ENCODE results near the gene XRCC4.
"Not testable (repeated sequence)": the region's sequence is repeated elsewhere in the genome, so short reads cannot be mapped to it uniquely, and the experiment has no call there.

The XRCC4 gene

DNA sequence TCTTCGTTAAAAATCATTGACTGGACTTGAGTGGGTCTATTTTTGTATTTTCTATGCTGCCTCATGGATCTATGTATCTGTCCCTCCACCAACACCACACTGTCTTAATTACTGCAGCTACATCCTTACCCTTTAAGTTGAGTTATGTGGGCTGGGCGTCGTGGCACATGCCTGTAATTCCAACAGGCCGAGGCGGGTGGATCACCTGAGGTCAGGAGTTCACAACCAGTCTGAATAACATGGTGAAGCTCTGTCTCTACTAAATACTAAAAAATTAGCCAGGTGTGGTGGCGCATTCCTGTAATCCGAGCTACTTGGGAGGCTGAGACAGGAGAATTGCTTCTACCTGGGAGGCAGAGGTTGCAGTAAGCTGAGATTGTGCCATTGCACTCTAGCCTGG is 48.2 kb downstream of the XRCC4 start:
- no peak for DNase-seq

DNA sequence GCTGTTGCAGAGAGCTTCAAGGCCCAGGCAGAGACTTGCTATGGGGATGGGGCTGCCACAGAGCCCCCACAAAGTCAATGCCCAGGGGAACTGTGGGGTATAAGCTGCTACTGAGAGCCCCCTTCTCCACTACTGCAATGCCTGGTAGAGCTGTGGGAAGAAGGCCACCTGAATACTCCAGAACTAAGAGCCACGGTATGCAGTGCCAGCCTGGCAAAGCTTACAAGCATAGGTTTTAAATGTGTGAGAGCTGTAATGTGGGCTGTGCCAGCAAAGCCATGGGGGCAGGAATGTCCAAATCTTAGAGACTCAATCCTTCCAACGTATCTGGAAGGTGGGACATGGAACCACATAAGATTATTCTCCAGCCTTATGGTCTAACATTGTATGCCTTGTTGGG is 49.2 kb downstream of the XRCC4 start:
- no peak for DNase-seq

DNA sequence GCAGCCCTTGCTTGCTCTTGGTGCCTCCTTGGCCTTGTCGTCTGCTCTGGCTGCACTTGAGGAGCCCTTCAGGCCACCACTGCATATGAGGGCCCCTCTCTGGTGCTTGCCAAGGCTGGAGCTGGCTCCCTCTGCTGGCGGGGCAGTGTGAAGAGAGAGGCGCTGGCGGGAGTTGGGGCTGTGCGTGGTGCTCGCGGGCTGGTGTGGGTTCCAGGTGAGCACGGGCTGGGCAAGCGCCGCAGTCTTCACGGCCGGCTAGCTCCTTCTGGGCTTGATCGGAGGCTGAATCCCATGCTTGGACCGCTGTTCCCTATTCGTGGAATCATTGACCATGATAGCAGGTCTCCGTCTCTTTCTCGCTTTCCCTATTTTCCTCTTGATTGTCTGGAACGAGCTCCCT is 56.5 kb downstream of the XRCC4 start:
- no peak for DNase-seq

DNA sequence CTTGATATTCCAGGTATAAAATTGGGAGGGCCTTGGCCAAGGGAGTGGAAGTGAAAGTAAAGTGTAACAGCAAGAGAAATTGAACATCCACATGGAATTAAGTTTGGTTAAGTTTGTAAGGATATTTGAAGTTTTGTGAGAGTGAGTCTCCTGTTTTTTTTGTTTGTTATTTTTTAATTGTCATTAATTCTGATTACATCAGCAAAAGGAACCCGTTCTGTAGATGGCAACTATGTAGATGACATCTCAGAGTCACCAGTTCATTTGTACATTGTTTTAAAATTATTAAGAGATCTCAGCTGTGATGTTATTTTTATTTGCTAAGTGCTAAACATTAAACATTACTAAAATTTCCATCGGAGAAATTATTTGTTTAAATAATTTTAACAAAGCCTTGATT is 65.2 kb downstream of the XRCC4 start:
- DNase-seq: no peak

DNA sequence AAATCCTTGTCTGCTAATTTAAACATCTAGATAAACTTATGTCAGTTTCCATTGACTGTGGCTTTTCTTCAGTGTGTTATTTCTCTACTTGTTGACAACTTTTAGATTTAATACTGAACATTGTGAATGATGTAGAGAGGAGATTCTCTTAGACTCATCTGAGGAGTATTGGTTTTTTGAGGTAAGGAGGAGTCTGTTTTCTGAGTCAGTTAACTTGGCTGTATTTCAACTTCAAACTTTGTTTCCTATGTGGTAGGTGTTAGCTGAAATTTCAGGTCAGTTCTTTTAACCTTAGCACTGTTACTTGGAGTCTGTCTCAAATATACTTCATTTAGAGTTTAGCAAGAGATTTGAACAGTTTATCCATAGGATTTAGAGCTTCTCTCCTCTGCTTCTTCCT is 67.9 kb downstream of the XRCC4 start:
- no peak for DNase-seq

DNA sequence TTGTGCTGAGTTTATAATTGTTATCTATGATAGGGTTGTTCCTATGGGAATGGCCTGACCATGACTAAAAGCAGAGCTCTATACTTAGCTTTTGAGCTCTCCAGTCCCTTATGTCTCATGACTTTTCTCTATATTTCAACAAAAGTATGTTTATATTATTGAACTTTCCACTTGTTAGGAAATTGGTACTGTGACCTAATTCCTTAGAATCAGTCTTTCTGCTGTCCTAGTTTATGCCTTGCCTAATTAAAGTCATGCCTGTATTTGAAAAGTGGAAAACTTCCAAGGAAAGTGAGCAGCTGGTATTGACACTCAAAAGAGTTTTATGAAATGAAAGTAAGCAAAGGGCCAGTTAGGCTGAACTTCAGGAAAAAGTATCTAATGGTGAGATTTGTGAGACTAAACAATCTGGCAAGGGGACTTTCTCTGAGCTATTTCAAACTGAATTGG is 68.6 kb downstream of the XRCC4 start:
- no peak for DNase-seq

DNA sequence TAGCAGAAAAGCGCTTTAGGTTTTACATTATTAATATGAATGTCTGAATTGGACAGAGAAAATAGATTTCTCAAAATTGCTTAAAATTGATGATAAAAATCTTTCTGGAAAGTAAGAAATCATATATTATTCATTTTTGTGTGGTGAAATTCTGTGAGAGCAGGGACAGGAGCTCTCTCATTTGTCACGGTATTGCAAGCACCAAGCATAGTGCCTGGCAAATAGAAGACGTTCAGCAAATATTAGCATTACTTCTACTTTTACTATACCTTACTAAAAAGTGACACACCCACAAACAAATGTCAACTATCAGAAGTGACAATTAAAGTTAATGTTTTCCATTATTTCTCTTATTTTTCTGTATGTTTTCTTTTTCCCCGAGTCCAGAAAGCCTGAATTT is 69.1 kb downstream of the XRCC4 start:
- no peak for DNase-seq

DNA sequence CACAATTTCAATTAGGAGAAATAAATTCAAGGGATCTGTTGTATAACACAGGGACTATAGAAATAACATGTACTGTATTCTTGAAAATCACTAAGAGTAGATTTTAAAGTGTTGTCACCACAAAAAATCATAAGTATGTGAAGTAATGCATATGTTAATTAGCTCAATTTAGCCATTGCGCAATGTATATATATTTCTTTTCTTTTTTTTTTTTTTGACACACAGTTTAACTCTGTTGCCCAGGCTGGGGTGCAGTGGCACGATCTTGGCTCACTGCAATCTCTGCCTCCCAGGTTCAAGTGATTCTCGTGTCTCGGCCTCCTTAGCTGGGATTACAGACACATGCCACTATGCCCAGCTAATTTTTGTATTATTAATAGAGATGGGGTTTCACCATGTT is 70.2 kb downstream of the XRCC4 start:
- DNase-seq: no peak

DNA sequence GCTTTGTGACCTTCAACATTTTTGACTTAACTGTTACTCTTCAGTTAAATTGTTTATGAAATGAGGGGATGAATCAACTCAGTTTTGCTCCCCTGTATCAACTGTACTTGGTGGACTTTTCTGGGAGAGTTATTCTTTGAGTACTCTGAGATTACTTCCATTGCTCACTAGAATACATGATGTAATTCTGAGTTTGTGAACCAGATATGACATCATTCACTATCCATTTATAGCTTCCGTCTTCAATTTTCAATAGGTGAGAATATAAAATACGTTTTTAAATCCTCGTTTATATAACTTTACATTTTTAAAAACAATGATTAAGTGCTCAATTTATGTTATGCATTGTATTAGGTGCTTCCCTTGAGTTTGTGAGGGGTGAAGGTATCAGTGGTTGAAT is 71.0 kb downstream of the XRCC4 start:
- no peak for DNase-seq

DNA sequence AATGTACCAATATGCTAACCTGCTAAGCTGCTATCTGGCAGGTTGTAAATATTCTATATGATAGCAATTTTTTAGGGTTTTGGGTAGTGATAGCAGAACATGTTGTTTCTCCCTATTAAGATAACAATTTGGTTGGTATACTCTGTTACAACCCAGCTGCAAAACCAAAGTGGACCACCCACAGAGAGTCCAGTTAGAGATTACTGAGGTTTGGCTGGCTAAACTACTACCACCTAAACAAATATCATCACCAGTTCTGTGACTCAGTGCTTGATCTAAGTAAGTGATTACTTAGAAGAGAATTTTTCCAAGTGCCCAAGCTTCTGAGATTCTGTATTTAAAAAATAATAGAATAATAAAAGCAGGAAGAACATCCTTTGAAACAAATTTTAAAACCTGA is 72.3 kb downstream of the XRCC4 start:
- DNase-seq: no peak

DNA sequence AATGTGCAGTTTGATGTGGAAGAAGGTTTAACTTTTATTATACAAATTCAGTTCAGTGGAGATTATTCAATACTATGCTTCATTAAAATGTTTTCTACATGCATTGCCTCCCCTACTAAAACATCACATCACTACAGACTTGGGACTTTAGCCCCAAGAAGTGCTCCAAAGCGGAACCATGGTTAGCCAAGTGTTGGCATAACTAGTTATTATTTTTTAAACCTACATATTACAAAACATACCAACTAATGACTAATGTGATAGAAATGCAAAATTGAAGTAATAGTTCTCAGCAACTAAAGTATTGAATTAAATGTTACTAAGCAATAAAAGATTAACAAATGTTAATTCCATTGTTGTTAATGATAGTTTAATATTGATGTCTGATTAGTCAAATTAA is 74.5 kb downstream of the XRCC4 start:
- DNase-seq: no peak

DNA sequence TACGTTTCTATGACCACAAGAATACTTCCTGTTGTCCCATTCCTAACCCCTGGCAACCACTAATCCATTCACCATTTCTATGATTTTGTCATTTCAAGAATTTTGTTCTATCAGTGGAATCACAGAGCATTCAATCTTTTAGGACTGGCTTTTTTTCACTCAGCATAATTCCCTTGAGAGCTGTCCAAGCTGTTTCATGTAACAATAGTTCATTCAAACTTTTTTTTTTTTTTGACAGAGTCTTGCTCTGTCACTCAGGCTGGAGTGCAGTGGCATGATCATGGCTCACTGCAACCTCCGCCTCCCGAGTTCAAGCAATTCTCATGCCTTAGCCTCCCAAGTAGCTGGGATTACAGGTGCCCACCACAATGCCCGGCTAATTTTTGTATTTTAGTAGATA is 75.6 kb downstream of the XRCC4 start:
- not testable (repeated sequence) for DNase-seq

DNA sequence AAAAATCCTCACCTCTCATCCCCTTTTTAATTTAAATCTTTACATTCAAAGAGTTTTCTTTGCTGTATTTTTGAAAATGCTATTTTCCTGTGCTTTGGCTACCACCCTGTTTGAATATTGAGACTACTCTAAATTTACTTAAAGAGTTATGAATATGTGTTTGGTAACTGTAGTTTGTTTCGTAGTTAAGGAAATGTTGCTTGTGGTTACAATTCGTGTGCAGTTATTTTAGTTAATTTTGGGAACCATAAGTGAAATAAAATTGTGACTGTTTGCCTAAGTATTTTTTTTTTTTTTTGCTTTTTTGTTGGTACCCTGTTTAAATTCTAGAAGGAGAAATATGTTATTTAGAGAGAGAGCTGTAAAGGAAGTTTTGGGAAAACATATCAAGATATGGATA is 78.7 kb downstream of the XRCC4 start:
- DNase-seq: no peak

DNA sequence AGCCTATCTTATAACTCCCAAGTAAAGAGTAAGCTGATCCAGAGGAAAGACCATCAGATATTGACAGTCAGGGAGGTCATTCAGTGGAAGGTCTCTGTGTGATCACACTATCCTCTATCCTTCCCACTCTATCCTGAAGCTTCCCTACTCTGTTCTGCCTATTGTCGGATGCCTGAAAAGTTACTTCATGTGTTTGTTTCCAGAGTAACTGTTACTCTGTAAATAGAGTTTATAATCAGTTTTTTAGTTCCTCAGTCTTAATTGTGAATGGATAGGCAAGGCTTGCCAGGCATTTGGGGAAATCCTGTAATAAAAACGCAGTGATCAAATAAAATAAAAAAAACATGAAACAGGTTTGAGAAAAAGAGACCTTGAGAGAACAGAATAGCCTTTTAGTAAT is 79.8 kb downstream of the XRCC4 start:
- DNase-seq: no peak

DNA sequence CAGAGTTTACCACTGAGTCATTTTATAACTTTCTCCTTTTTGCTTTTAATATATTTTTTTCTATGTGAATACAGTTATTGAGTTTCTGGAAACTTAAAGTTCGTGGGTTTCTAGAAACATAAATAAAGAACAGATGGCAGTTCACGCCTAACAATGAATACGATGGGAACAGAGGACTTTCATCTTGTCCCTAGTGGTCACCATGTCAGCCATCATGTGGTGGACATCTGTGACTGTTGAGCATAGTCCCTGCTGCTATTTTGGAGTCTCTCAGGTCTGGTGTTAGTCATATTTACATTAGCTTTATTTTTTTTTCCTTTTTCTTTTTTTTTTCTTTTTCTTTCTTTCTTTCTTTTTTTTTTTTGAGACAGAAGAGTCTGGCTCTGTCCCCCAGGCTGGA is 85.3 kb downstream of the XRCC4 start:
- DNase-seq: no peak

DNA sequence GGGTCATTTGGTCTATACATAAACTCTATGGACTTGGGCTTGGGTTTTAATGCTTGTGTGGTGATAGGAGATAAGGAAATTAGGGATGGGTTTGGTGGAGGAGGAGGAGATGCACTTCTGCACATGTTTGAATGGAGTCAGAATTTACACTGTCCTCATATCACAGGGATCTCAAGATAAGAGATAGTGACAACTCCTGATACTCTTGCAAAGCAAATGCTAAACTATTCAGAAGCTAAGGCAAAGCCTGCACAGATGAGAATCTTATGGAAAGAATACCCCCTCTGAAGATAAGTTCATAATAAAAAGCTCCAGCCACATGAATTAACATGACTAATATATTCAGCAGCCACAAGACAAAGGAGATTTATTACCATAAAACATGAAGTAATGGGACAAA is 90.2 kb downstream of the XRCC4 start:
- DNase-seq: no peak

DNA sequence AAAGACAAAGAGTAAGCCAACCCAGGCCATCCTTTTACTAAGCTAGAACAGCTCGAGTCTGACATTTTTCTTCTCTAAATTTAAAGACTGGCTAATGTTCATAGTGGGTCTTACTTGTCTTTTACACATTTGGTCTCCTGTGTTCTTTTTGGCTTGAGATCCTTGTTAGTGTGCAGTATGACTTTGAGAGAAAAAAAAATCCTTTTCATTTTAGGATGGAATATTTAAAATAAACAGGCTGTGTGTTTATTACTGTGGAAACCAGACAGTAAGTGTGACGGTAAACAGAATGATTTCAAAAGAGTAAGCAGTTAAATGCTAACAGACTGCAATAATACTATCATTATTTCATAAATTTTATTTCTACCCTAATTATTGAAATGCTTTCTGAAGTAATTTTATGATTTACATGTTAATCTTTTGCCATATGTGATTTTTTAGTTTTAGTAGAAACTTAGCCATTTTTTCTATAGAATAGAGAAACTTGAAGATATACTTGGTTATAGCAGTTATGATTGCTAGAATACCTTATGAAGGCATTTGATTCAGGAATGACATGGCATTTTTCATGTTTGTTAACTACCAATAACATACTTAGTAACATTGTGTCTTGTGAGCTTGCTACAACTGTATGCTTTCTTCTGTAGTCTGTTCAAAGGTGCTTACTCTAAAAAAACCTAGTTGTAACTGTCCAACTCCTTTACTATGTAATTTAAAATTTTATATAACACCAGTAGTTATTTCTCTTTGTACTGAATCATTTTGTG is 92.4 kb downstream of the XRCC4 start:
- no peak for DNase-seq

DNA sequence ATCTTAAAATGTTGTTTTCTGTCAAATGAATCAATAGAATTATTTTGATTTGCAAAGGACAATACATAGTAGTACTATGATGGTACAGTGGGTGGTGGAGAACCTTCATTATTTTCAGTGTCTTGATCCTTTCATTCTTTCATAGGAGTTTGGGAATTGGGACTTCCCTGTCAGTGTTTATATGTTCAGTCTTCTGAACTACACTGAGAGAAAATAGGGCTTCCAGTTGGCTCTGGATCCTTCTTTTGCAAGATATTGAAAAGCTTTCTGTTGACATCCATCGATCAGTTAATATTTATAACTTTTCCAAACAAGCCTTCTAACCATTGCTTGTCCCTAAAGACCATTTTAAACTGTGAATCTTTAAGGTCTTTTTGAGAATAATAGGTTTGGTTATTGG is 94.7 kb downstream of the XRCC4 start:
- DNase-seq: no peak

DNA sequence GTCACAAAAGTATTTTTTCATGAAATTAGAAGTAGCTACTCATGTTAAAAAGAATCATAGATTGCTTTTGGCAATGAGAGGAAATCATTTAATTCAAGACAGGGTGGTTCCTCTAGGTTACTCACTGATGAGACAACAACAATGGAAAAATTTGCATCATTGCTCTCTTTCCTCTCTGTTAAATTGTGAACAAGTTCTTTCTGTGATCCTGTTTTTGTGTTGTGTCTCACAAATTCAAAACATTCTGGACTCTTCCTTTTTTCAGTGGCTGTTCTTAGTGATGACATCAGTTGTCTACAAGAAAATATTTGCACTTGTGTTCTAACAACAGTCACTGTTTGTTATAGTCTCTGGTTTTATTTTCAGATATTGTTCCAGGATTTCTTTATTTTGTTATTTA is 95.3 kb downstream of the XRCC4 start:
- DNase-seq: no peak

DNA sequence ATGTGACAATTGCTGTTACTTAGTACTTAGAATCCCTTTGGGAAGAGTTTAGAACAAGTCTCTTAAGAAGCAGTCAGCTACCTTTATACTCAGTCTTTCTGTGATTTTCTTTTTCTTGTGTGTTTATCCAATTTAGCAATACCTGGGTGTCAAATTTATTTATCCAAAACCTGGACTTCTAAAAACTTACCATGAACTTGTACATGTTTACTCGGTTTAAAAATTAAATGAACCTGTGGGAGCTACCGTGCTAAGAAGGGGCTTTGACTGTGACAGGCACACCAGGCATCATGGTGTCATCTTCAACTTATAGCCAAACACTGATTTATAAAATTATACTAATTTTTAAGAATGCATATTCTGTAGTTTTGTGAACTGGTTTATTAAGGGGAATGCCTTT is 96.5 kb downstream of the XRCC4 start:
- no peak for DNase-seq

DNA sequence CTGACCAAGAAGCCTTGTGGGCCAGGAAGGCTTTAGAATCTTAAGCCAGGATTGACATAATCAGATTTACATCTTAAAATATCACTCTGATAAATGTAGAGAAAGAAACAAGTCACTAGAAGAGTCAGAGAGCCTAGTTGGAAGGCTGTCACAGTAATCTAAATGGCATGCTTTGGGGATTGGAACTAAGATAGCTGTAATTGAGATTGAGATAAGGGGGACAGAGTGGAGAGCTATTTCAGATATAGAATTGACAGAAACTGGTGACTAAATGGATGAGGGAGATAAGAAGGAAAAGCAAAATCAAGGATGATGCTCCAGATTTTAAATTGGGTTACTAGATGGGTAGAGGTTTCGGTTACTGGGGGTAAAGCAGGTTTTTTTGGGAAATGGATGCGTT is 100.5 kb downstream of the XRCC4 start:
- no peak for DNase-seq

DNA sequence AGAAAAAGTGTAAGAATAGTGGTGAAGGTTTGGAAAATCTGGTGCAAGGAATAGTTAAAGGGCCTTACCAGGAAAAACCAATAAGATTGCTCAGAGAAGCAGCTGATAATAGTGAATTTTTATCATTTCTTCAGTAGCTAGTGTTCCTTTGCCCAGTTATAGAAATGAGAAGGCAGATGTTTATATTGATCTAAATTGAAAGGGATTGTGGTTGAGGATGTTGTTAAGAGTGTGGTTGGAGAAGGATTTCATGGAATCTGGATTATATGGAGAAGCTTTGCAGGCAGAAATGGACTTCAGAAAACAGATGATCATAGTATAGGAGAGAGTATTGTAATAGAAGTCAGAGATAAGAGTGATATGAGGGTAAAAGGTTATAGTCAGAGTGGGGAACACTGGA is 102.6 kb downstream of the XRCC4 start:
- DNase-seq: no peak

DNA sequence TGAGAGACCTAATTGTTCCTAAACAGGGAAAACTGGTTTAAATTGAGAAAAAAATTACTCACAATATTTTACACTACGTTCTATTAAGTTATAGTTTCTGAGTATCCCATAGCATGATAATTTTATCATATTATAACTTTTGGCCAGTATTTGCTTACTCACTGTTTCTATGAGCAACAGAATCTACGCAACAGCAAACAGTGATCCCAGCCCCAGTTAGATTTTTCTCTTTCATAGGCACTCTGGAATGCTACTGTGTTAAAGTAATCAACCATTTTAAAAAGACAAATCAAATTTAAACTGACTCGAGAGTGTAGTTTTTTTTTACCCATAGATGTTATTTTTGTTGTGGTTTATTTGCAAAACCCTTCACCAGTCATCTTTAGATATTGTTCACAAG is 107.2 kb downstream of the XRCC4 start:
- no peak for DNase-seq

DNA sequence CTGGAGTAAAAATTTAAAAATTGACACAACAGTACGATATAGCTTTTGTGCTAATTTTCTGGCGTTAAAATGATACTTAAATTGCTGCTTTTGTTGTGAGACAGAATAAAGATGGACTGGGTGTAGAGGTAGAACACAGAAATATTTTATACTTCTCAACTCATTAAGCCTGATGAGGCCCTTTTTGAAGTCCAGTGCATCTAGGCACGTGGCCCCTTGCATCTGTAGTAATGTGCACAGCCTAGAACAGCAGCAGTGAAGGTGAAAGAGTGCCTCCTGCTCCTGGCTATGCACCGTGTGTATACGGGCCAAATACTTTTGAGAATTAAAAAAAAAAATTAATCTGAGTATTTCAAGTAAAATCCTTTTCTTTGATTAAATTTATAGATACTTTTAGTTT is 115.6 kb downstream of the XRCC4 start:
- no peak for DNase-seq

DNA sequence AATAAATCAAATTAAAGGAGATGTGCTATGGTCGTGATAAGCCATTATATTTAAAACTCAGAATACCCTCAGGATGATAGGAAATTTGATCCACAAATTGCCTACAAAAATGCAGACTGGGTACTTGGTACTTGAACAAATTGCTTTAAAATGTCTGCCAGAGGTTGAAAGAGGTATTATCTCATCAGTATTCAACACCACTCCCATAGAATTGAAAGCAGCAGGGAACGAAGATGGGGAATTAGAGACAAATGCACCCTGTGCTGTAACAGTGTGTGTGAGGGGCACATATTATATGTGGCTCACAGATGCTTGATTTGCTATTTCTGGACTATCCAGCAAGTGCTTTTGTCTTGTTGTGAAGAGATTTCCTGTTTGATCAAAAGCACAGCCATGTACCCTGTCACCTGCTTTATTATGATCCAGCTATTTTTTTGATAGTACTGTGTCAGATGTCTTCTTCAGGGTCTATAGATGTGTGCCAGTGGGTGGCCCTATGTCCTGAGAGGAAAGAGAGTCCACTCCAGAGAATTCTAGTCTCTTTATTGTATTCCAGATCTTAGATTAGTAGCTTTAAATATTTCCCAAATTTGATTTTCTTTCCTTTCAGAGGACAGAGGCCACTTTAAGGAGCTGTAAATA is 120.1 kb downstream of the XRCC4 start:
- no peak for DNase-seq
